SK-N-SH (cell line): ENCODE data around the gene ZKSCAN5. TPM values are rescaled to one million over a fixed set of nuclear protein-coding genes. Genes with fewer than 3 reads are reported as not detected.

ENCODE experiments used
- CTCF ChIA-PET: fragments of 300-600, 350-600 bp; formaldehyde crosslinking; extraction: SDS; loops from one replicate; lab custom pipeline; 2021; lab: Yijun Ruan, JAX
- POLR2A ChIA-PET: fragments of 350-600 bp; sonication (Branson Sonifier 250); formaldehyde crosslinking; extraction: SDS; loops from one replicate; lab custom pipeline; 2020; ENCODE audit warnings: antibody characterized with exemption, inconsistent platforms; lab: Yijun Ruan, JAX
- DNase-seq: peaks from one replicate; pipeline ENCODE4 v3.0.0; 2012
- H2AFZ ChIP-seq: fragments of 200-600 bp; sonication (generic); 2 replicates; pipeline ENCODE4 v1.8.1; 2016; ENCODE audit warnings: antibody characterized with exemption, mild to moderate bottlenecking, low read depth
- H3F3A ChIP-seq: fragments of 200-600 bp; sonication (generic); replicated peaks from 2 replicates; pipeline ENCODE3; 2016; ENCODE audit warnings: antibody characterized with exemption, mild to moderate bottlenecking; ENCODE audit not compliant: insufficient read depth
- H3K27ac ChIP-seq, 2 experiments: fragments of 200-500 bp in 1 of 2; fragments of 200-600 bp in 1 of 2; sonication (Bioruptor generic) in 1 of 2; sonication (generic), shearing (Covaris generic) in 1 of 2; 2 replicates each; pipeline versions ENCODE4 v1.5.1 to v1.6.1; 2014 to 2016; ENCODE audit warnings: low read depth in 2 of 2, inconsistent platforms in 1 of 2, low read length in 1 of 2, mild to moderate bottlenecking in 1 of 2, mixed read lengths in 1 of 2
- H3K27me3 ChIP-seq: fragments of 200-600 bp; sonication (generic), shearing (Covaris generic); 2 replicates; pipeline ENCODE4 v1.6.1; 2016; ENCODE audit warnings: mixed run types; ENCODE audit not compliant: insufficient read depth
- H3K36me3 ChIP-seq, 2 experiments: fragments of 200-500 bp in 1 of 2; fragments of 200-600 bp in 1 of 2; sonication (Bioruptor generic) in 1 of 2; sonication (generic) in 1 of 2; replicated peaks in 1 of 2; 2 replicates each; pipeline versions ENCODE3 to v1.5.1; 2014 to 2016; ENCODE audit warnings: low read length in 1 of 2, mild to moderate bottlenecking in 1 of 2; ENCODE audit not compliant: insufficient read depth in 2 of 2, control insufficient read depth in 1 of 2
- H3K4me1 ChIP-seq, 2 experiments: fragments of 200-500 bp in 1 of 2; fragments of 200-600 bp in 1 of 2; sonication (Bioruptor generic) in 1 of 2; sonication (generic), shearing (Covaris generic) in 1 of 2; 2 replicates each; pipeline versions ENCODE4 v1.5.1 to v1.6.1; 2014 to 2016; ENCODE audit warnings: low read depth in 1 of 2, low read length in 1 of 2, mixed run types in 1 of 2; ENCODE audit not compliant: insufficient read depth in 2 of 2, control insufficient read depth in 1 of 2
- H3K4me2 ChIP-seq: fragments of 200-600 bp; sonication (generic), shearing (Covaris generic); 2 replicates; pipeline ENCODE4 v1.6.1; 2017; ENCODE audit warnings: mixed run types
- H3K4me3 ChIP-seq, 2 experiments: fragments of 200-500 bp in 1 of 2; fragments of 200-600 bp in 1 of 2; sonication (Bioruptor generic) in 1 of 2; sonication (generic), shearing (Covaris generic) in 1 of 2; 2 replicates each; pipeline versions ENCODE4 v1.5.1 to v1.8.1; 2014 to 2016; ENCODE audit warnings: low read depth in 2 of 2, inconsistent platforms in 1 of 2, low read length in 1 of 2, mild to moderate bottlenecking in 1 of 2, mixed read lengths in 1 of 2, moderate library complexity in 1 of 2
- H3K79me2 ChIP-seq: fragments of 200-600 bp; sonication (generic); 2 replicates; pipeline ENCODE4 v1.8.1; 2017; ENCODE audit warnings: mild to moderate bottlenecking; ENCODE audit not compliant: insufficient read depth
- H3K9ac ChIP-seq: fragments of 200-600 bp; sonication (generic); 2 replicates; pipeline ENCODE4 v1.6.1; 2017; ENCODE audit warnings: mixed run types
- H3K9me2 ChIP-seq: fragments of 200-600 bp; sonication (generic); 2 replicates; pipeline ENCODE4 v1.6.1; 2017; ENCODE audit warnings: mixed run types
- H3K9me3 ChIP-seq: fragments of 200-600 bp; sonication (generic); 2 replicates; pipeline ENCODE4 v1.6.1; 2017; ENCODE audit warnings: mixed run types, mild to moderate bottlenecking, moderate library complexity
- H4K20me1 ChIP-seq: fragments of 200-600 bp; sonication (generic); 2 replicates; pipeline ENCODE4 v1.6.1; 2017; ENCODE audit warnings: mild to moderate bottlenecking, mixed run types; ENCODE audit not compliant: insufficient read depth
- ELF1 ChIP-seq: IDR thresholded peaks from 2 replicates; pipeline ENCODE4 v1.4.0; 2012
- EP300 ChIP-seq, 2 experiments: IDR thresholded peaks; 2 replicates each; pipeline versions ENCODE4 v1.4.0 to v1.6.1; 2012; ENCODE audit warnings: borderline replicate concordance in 1 of 2, low read depth in 1 of 2, low read length in 1 of 2
- FOXM1 ChIP-seq: IDR thresholded peaks from 2 replicates; pipeline ENCODE4 v1.4.0; 2012; ENCODE audit warnings: low read depth, mild to moderate bottlenecking
- GATA2 ChIP-seq: sonication (generic); formaldehyde crosslinking; IDR thresholded peaks from 2 replicates; pipeline ENCODE4 v1.5.0; 2020; ENCODE audit warnings: mild to moderate bottlenecking, missing genetic modification reagents
- IRF3 ChIP-seq: fragments of 150-350 bp; IDR thresholded peaks from 2 replicates; pipeline ENCODE4 v1.6.1; 2016; ENCODE audit warnings: mild to moderate bottlenecking, low read depth, low read length
- MAX ChIP-seq: IDR thresholded peaks from 2 replicates; pipeline ENCODE4 v1.4.0; 2012; ENCODE audit warnings: low read depth
- NFIC ChIP-seq: IDR thresholded peaks from 2 replicates; pipeline ENCODE4 v1.4.0; 2012; ENCODE audit warnings: borderline replicate concordance
- NRF1 ChIP-seq: IDR thresholded peaks from 2 replicates; pipeline ENCODE4 v1.6.1; 2012; ENCODE audit warnings: low read depth, mild to moderate bottlenecking, low read length
- RCOR1 ChIP-seq: fragments of 150-350 bp; IDR thresholded peaks from 2 replicates; pipeline ENCODE4 v1.6.1; 2017; ENCODE audit warnings: antibody characterized with exemption, low read length
- REST ChIP-seq: IDR thresholded peaks from 2 replicates; pipeline ENCODE4 v1.6.1; 2012; ENCODE audit warnings: mild to moderate bottlenecking, low read depth, low read length, moderate library complexity
- RFX5 ChIP-seq: IDR thresholded peaks from 2 replicates; pipeline ENCODE4 v1.6.1; 2012; ENCODE audit warnings: mild to moderate bottlenecking, improper control_type of control experiment, low read length
- RXRA ChIP-seq: IDR thresholded peaks from 2 replicates; pipeline ENCODE4 v1.4.0; 2012; ENCODE audit warnings: low read depth, mild to moderate bottlenecking, borderline replicate concordance
- TAF1 ChIP-seq: IDR thresholded peaks from 2 replicates; pipeline ENCODE4 v1.6.1; 2012; ENCODE audit warnings: low read depth, mild to moderate bottlenecking, low read length, moderate library complexity, borderline replicate concordance
- TCF12 ChIP-seq: IDR thresholded peaks from 2 replicates; pipeline ENCODE4 v1.4.0; 2012
- TEAD4 ChIP-seq: IDR thresholded peaks from 2 replicates; pipeline ENCODE4 v1.4.0; 2012; ENCODE audit warnings: mild to moderate bottlenecking, borderline replicate concordance; ENCODE audit not compliant: insufficient read depth
- WGBS: methylation state at CpG from one replicate; pipeline ENCODE4 v1.1.6; 2017; ENCODE audit warnings: low lambda C conversion rate; 5-methylcytosine and 5-hydroxymethylcytosine counted together
- polyA plus RNA-seq, 3 experiments: library from polyadenylated mRNA; depleted of rRNA; stranded (reverse); fragments of >200 nt; gene quantifications; 2 replicates each; pipeline ENCODE4 v1.2.3, GENCODE V29; 2012
- TF ChIP-seq, protein P1 (sequence below): fragments of 200-600 bp; sonication (generic); IDR thresholded peaks from 2 replicates; pipeline ENCODE4 v1.6.1; 2017; ENCODE audit warnings: antibody characterized with exemption, mild to moderate bottlenecking, moderate library complexity
- TF ChIP-seq, protein P2 (sequence below): IDR thresholded peaks from 2 replicates; pipeline ENCODE4; 2012

ZKSCAN5 gene
- polyA plus RNA-seq, 1 of the 3 experiments (the other 2 are of a cell fraction) = 7.5 TPM

GRCh38 chr7:99490878-99491277, 13.6 kb upstream of the ZKSCAN5 start:
- CTCF ChIA-PET = interaction anchor here (1.2 to 2.3 kb wide), 3 partner anchors 8 to 66 kb away, joined by 3 to 7 read pairs (median 3); no protein-coding TSS in a partner anchor
- POLR2A ChIA-PET = no interaction called here
- no peak overlapping the region for H3K27ac ChIP-seq
- H3K9me3 ChIP-seq = peaks cover 9% of the 10 kb centered on the region; the same call in 1 of the 2 replicates
- H2AFZ ChIP-seq = no peak overlapping the region
- H4K20me1 ChIP-seq = no peaks in the 10 kb centered on the region
- H3K9me2 ChIP-seq = no peaks in the 10 kb centered on the region
- DNase-seq = no peak
- 85% methylated on average over 3 of the region's 3 CpGs for WGBS
- no peaks in the 10 kb centered on the region for H3K4me1 ChIP-seq
- H3K4me3 ChIP-seq = no peak overlapping the region
- H3K79me2 ChIP-seq = peaks cover 52% of the 10 kb centered on the region
- TF ChIP-seq EP300 (IDR thresholded peaks at IDR 0.05; ENCODE audit: borderline replicate concordance in 1 of 2, low read depth in 1 of 2, low read length in 1 of 2) = no peak
- TF ChIP-seq, protein P1, sequence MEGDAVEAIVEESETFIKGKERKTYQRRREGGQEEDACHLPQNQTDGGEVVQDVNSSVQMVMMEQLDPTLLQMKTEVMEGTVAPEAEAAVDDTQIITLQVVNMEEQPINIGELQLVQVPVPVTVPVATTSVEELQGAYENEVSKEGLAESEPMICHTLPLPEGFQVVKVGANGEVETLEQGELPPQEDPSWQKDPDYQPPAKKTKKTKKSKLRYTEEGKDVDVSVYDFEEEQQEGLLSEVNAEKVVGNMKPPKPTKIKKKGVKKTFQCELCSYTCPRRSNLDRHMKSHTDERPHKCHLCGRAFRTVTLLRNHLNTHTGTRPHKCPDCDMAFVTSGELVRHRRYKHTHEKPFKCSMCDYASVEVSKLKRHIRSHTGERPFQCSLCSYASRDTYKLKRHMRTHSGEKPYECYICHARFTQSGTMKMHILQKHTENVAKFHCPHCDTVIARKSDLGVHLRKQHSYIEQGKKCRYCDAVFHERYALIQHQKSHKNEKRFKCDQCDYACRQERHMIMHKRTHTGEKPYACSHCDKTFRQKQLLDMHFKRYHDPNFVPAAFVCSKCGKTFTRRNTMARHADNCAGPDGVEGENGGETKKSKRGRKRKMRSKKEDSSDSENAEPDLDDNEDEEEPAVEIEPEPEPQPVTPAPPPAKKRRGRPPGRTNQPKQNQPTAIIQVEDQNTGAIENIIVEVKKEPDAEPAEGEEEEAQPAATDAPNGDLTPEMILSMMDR = 0 out of 2 replicates have a peak, but pooled peaks have one; percentile 7
- TF ChIP-seq, all 33 proteins: peak for 1
- Histone ChIP-seq H3K9ac (no peak overlapping the region), H3K27me3 (no peaks in the 10 kb centered on the region), H3K4me2 (no peak overlapping the region), H3F3A (peaks cover 7% of the 10 kb centered on the region), H3K36me3 (peaks cover 19 to 46% of the 10 kb centered on the region in 2 experiments)

DNA sequence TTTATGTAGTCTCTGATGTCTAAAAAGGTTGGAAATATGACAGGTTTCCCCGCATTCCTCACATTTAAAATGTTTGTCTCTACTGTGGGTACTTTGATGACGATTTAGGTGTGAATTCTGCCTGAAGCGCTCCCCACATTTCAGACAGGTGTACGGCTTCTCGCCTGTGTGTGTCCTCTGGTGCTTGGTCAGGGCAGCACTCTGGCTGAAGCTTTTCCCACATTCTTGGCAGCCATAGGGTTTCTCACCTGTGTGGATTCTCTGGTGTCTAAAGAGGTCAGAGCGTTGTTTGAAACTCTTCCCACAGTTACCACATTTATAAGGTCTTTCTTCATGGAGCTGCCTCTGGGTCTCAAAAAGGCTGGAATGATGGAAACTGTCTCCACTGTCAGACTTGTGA, 10.6 kb upstream of the ZKSCAN5 start:
- Histone ChIP-seq H3K4me1 (peaks cover 6 to 9% of the 10 kb centered on the region in 2 experiments; a peak in 3 of 4 replicates), H3K79me2 (peaks cover 72% of the 10 kb centered on the region)
- TF ChIP-seq ELF1 (no peak), MAX (no peak), TCF12 (no peak), REST (no peak), RFX5 (no peak), TAF1 (no peak), GATA2 (CRISPR knock-in tag) (no peak), RCOR1 (no peak), NRF1 (no peak), NFIC (no peak), FOXM1 (no peak), RXRA (no peak), TEAD4 (no peak), IRF3 (no peak)
- TF ChIP-seq, protein P1 = no peak
- TF ChIP-seq, protein P2, sequence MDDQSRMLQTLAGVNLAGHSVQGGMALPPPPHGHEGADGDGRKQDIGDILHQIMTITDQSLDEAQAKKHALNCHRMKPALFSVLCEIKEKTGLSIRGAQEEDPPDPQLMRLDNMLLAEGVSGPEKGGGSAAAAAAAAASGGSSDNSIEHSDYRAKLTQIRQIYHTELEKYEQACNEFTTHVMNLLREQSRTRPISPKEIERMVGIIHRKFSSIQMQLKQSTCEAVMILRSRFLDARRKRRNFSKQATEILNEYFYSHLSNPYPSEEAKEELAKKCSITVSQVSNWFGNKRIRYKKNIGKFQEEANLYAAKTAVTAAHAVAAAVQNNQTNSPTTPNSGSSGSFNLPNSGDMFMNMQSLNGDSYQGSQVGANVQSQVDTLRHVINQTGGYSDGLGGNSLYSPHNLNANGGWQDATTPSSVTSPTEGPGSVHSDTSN = no peak

More for the DNA sequence above, 10.6 kb upstream of the ZKSCAN5 start:
- H3K27ac ChIP-seq = no peak overlapping the region
- H3K4me2 ChIP-seq = no peak overlapping the region
- H2AFZ ChIP-seq = no peak overlapping the region
- H3K36me3 ChIP-seq = peaks cover 19 to 57% of the 10 kb centered on the region in 2 experiments
- no peaks in the 10 kb centered on the region for H3K9me2 ChIP-seq
- no peaks in the 10 kb centered on the region for H3K27me3 ChIP-seq
- peaks cover 16% of the 10 kb centered on the region for H4K20me1 ChIP-seq
- no peak overlapping the region; a peak in 1 of 4 replicates for H3K4me3 ChIP-seq
- no peak for DNase-seq
- peaks cover 7% of the 10 kb centered on the region for H3F3A ChIP-seq
- no peak overlapping the region for H3K9ac ChIP-seq
- POLR2A ChIA-PET = interaction anchor here (0.6 kb wide), 1 partner anchor 29 kb away, joined by 6 read pairs; no protein-coding TSS in a partner anchor
- 93% methylated on average over 6 of the region's 6 CpGs for WGBS
- CTCF ChIA-PET = no interaction called here
- peaks cover 9% of the 10 kb centered on the region; the same call in 1 of the 2 replicates for H3K9me3 ChIP-seq
